DOHH2 (cell line): ENCODE data around the gene GPC1.

ENCODE experiments used
- CTCF ChIP-seq: fragments of 200-600 bp; sonication (generic); IDR thresholded peaks from one replicate; pipeline ENCODE4 v1.5.1; 2014; ENCODE audit warnings: antibody characterized with exemption, mild to moderate bottlenecking, low read depth, low read length; ENCODE audit not compliant: poor library complexity, severe bottlenecking
- EZH2phosphoT487 ChIP-seq: fragments of 200-600 bp; sonication (generic); IDR thresholded peaks from 2 replicates; pipeline ENCODE4 v1.6.1; 2017; ENCODE audit warnings: borderline replicate concordance, mild to moderate bottlenecking, antibody characterized with exemption, low read length, moderate library complexity, mixed read lengths

GRCh38 chr2:240405133-240405532 lies 30.3 kb upstream of the GPC1 start:
- TF ChIP-seq CTCF: no peak
- TF ChIP-seq EZH2phosphoT487: no peak
